ENCODE data around the gene PYCR2.

The PYCR2 gene

DNA sequence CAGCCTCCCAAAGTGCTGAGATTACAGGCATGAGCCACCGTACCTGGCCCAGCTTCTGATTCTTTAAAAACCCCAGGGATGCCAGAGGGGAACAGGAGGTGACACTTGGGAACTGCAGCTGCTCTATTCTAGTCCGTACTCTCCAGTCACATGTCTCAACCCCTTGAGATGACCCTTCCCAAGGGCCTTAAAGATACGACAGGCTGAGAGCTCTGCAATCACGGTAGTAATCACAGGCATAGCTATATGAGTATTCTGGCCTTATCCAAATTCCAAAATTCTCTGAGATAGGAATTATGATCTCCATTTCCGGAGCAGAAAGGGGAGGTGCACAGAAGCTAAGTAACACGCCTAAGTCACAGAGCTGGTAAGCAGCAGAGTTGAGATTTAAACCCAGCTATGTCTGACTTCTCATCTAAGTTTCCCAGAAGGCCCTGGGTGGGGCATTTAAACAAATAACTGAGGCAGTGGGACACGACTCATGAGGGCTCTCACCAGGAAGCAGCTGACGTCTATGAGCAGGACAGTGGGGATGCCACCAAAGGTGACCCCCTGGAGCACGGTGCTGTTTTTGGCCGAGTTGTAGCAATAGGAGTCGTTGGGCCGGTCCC is 47.0 kb downstream of the PYCR2 start:
- DNase-seq (ENCODE audit: low spot score): no peak

GRCh38 chr1:225875044-225875815 is 48.8 kb downstream of the PYCR2 start:
- no peak for DNase-seq (ENCODE audit: low spot score)

DNA sequence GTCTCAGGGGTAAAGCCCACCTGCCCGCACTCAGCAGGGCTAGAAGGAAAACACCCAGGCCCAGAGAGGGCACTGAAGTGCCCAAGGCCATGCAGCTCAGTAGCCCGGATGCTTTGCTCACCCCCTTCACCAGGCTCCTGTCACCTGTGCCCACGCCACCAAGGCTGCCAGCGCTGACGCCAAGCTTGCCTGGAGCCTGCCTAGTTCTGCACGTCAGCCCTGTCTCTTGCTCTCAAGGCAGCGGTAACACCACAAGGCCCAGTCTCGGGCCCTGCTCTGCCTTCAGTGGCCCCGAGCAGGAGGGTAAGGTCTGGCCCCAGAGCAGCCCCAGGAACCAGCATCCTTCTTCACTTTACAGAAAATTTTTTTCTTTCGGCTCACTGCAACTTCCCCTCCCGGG is 49.6 kb downstream of the PYCR2 start:
- DNase-seq (ENCODE audit: low spot score): no peak

DNA sequence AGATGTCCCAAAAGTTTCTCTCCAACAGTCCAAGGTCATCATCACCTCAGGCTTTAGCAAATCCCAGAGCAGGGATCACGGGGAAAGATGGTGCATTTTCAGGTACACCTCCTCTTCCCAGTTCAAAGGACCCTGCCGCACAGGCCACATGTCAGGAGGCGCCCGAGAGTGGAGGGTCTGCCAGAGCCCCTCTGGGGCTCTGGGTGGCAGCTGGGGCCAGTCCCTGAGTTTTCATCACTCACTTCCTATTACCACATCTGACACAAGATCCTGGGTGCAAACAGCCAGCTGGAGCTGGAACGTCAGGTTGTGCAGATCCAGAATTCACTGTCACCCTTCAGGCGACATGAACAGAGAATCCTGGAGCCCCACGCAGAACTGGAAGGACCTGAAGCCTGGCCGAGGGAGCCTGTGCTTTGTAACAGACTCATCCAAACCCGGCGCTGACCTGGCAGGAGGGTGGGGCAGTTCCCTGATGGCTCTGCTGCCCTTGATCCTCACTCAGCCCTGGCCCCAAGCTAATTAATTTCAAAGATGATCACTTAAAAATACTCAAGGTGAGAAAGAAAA is 50.7 kb downstream of the PYCR2 start:
- no peak for DNase-seq (ENCODE audit: low spot score)

GRCh38 chr1:225872075-225872430 is 52.0 kb downstream of the PYCR2 start:
- no peak for DNase-seq (ENCODE audit: low spot score)

DNA sequence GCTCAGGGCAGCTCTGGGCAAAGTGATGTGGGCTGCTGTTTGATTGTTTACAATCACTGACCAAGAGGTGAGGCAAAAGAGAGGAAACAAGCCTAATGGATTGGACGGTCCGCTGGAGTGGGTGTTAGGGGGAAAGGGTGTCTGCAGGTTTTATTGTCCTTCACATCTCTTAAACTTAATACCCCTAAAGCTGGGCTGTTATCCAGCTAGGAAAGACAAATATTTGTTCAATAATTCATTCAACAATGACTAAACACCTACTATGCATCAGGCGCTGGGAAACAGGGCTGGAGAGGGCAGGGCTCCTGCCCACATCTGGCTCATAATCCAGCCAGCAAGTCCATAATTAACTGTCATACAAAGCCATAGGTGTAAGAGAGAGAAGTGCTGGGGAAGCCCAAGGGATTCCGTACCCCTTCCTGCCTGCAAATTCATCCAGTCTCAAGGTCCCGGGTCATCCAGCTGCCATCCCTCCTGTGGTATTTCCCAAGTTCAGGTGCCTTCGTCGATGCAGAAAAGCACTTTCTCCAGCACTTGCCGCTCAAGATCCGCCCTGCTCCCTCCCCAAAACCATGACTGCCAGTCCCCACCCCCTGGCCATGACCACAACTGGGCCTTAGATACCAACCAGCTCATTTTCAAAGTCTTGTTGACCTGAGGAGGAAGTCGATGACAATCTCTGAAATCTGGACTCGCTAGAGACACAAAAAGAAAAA is 52.5 kb downstream of the PYCR2 start:
- DNase-seq (ENCODE audit: low spot score): no peak

DNA sequence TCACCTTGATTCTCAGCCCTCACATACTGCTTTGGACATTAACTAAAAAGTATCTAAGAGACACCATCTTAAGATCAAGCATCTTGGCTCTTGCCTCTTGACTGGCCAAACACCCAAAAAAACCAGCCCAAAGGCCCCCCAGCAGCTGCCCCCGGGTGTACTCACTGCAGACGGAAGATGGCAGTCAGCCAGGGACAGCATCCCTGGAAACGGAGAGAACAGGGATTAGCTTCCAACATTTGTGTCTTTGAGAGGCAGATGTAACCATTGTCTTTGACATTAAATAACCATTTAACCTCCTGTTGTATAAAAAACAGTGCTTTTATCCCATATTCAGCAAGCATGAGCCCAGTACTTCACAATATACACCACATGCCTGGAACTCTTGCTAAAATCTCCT is 53.1 kb downstream of the PYCR2 start:
- DNase-seq (ENCODE audit: low spot score): no peak
